Measurements from ENCODE around the gene TTC39B.

TTC39B gene

DNA sequence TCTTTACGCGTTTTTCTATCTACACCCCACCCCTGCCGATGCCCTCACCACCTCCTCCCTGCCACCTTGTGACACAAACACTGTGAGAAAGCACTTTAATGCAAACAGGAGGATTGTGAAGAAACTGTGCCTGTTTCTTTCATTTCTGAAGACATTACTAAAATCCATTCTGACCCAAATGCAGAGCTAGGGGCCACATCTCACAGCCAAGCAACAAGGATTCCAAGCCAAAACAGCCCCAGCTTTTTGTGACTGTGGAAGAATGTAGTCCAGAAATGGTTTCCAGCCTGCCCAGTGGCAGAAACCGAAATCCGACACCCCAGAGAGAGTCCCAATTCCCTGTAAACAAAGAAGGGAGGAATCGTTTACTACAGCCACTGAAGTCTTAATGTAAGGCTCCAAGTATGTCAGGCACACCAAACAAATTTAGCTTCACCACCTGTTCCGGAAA lies 190.9 kb downstream of the TTC39B start:
- DNase-seq = peak; percentile 2

- DNase-seq = no peak
Measured at GRCh38 chr9:15115702-15116101, 191.3 kb downstream of the TTC39B start.

GRCh38 chr9:15115041-15115440 lies 192.0 kb downstream of the TTC39B start:
- no peak for DNase-seq
